Activated CD8-positive, alpha-beta memory T cell treated with anti-CD3 and anti-CD28 coated beads, Interleukin-2, amount 10 ng/mL, durations not matched to agents 7 days and 5 days (primary cell): Measurements from ENCODE around the gene SRRM3. TPM values are rescaled to one million over a fixed set of nuclear protein-coding genes. Genes with fewer than 3 reads are reported as not detected.
"Not testable (repeated sequence)": the region's sequence is repeated elsewhere in the genome, so short reads cannot be mapped to it uniquely, and the experiment has no call there.

Experiments
- ATAC-seq: fragments of 150-1000 bp; cut with Tn5 transposase; one replicate; pipeline ENCODE4 v1.10.0; 2021; ENCODE audit warnings: moderate library complexity
- CTCF ChIA-PET: fragments of 350-600 bp; sonication (Branson Sonifier 250); formaldehyde crosslinking; loops from one replicate; lab custom pipeline; 2021; ENCODE audit warnings: antibody characterized with exemption; lab: Charles Lee
- DNase-seq: peaks from one replicate; pipeline ENCODE4 v3.0.0-alpha.2; 2020
- H3K27ac Mint-ChIP-seq: one replicate; pipeline ENCODE4 v1.8.0; 2021; ENCODE audit warnings: mild to moderate bottlenecking, mixed read lengths
- H3K27me3 Mint-ChIP-seq: one replicate; pipeline ENCODE4 v1.8.0; 2021; ENCODE audit warnings: mixed read lengths
- H3K36me3 Mint-ChIP-seq: one replicate; pipeline ENCODE4 v1.8.0; 2021; ENCODE audit warnings: mild to moderate bottlenecking, mixed read lengths
- H3K4me1 Mint-ChIP-seq: one replicate; pipeline ENCODE4 v1.8.0; 2021; ENCODE audit warnings: mixed read lengths
- H3K4me3 Mint-ChIP-seq: one replicate; pipeline ENCODE4 v1.8.0; 2021; ENCODE audit warnings: mild to moderate bottlenecking, moderate library complexity, mixed read lengths
- H3K9me3 Mint-ChIP-seq: one replicate; pipeline ENCODE4 v1.8.0; 2022; ENCODE audit warnings: low read depth, mixed read lengths
- total RNA-seq, 2 experiments: library from RNA; stranded (reverse); gene quantifications; one replicate each; pipeline ENCODE4 v1.2.3, GENCODE V29; 2021

The SRRM3 gene
- total RNA-seq, 2 experiments from 2014 or later, result 0.09 TPM; not detected in 1

DNA sequence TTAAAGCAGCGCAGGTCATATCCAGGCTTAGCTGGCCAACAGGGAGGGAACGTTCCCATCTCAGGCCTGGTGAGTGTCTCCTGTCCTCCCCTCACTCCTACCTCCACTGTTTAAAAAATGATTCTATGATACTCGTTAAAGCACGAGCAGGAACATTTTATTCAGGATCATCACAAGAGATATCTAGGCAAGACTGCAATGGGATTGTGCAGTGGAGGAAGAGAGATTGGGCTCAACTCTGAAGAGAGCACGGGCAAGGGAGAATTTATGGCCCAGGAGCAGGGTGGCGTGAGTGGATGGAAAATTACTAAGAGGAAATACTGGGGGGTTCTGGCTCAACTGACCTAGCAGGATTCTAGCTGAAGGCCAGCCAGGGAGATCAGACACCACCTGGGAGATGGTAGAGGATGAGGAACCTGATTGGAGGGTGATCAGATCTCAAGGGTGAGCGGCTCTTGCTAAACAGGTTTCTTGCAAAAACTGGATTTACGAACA is 91.8 kb downstream of the SRRM3 start:
- DNase-seq (no peak), ATAC-seq (no peak)
- peaks cover 31% of the 10 kb centered on the region for H3K4me1 Mint-ChIP-seq
- CTCF ChIA-PET, result interaction anchor here (16.0 kb wide), 1 partner anchor 17 kb away, joined by 344 read pairs; the partner anchor contains the start of gene HSPB1
- H3K27me3 Mint-ChIP-seq, result no peaks in the 10 kb centered on the region
- H3K27ac Mint-ChIP-seq, result no peak overlapping the region
- no peak overlapping the region for H3K4me3 Mint-ChIP-seq
- H3K36me3 Mint-ChIP-seq, result no peaks in the 10 kb centered on the region
- H3K9me3 Mint-ChIP-seq, result no peaks in the 10 kb centered on the region

DNA sequence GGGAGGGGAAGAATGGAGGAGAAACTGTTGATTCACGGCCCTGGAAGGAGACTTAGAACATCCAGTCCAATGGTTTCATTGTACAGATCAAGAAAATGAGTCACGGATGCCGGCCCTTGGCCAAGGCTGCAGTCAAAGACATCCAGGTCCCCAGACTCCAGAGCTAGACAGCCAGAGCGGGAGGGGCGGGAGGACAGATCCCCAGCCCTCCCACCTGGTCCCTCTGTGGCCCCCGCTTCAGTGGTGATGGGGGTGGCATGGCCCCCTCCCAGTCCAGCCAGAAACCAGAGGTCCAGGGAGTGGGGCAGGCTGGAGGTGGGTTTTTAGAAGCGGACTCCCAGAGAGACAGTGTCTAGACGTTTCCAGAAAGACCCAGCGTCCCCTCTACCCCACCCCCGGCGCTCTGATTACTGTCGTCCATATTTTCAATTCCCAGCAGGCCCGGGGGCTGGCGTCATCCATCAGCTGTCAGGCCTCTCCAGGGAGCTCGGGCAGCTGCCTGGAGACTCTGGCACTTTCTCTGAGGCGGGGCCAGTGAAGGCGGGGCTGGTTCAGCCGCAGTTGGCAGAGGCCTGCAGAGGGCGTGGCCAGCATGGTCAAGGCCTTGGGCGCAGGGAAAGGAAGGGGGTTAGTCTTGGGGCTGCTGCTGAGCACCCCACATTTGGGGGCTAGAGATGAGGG is 92.8 kb downstream of the SRRM3 start:
- ATAC-seq (no peak), DNase-seq (no peak)
- Mint-ChIP-seq H3K4me3 (no peak overlapping the region), H3K27ac (no peak overlapping the region), H3K27me3 (no peaks in the 10 kb centered on the region), H3K4me1 (peaks cover 31% of the 10 kb centered on the region), H3K9me3 (no peaks in the 10 kb centered on the region), H3K36me3 (no peaks in the 10 kb centered on the region)
- CTCF ChIA-PET, result interaction anchor here (0.5 to 16.0 kb wide), 4 partner anchors 16 to 117 kb away, joined by 3 to 344 read pairs (median 3); partner anchors contain the start of gene HSPB1

DNA sequence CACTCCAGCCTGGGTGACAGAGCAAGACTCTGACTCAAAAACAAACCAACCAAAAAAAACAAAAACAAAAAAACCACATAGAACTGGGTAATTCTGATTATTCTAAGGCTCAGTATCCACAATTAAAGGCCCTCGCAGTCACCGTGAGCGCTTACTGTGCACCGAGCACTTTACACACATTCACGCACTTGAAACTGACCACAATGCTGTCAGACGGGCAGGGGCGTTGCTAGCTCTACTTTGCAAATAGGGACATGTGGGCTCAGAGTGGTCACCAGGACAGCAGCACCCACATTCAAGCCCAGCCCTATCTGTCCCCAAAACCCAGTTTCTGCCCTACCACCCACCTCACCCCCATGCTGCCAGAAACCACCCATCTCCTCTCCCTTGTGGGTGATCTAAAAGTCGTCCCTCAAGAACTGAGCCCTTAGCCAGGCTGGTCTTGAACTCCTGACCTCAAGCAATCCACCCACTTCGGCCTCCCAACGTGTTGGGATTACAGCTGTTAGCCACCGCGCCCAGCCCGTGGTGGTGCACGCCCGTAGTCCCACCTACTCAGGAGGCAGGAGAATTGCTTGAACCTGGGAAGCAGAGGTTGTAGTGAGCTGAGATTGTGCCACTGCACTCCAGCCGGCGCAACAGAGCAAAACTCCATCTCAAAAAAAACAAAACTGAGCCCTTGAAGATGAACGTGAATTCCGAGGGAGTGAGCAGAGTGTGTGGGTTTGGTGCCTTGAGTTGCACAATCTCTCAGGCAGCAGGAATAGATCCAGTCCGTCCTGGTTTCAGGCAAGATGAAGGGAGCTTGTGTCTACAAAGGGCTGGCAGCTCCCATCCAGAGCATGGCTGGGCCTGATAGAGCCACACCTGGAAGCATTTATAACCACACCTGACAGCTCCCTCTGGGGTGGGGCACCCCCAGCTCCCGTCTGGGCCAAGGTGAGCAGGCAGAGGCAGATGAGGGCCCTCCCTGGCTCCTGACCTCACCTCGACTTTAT is 95.3 kb downstream of the SRRM3 start:
- CTCF ChIA-PET, result interaction anchor here (1.0 to 16.0 kb wide), 2 partner anchors 14 to 119 kb away, joined by 3 to 344 read pairs; partner anchors contain the start of gene HSPB1
- Mint-ChIP-seq H3K4me1 (peaks cover 16% of the 10 kb centered on the region), H3K27me3 (peaks cover 9% of the 10 kb centered on the region), H3K4me3 (no peak overlapping the region), H3K36me3 (no peaks in the 10 kb centered on the region), H3K27ac (peak overlapping the region; percentile 20), H3K9me3 (no peaks in the 10 kb centered on the region)
- DNase-seq (no peak), ATAC-seq (peak; percentile 43)

DNA sequence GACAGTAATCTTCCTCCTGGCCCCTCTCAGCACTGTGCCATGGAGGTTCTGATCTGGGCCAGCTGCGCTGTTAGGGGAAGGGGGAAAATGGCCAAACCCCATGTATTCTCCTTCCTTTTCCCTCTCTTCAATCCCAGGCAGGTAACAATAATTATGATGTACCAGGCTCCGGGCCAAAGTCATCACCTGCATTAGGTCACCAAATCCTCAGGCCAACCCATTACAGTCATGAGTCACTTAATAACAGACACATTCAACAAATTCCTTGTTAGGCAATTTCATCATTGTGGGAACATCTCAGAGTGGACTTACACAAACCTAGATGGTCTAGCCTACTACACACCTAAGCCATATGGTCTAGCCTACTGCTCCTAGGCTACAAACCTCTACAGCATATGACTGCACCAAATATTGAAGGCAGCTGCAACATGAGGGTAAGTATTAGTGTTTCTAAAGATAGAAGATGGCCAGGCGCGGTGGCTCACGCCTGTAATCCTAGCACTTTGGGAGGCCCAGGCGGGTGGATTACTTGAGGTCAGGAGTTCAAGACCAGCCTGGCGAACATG is 98.6 kb downstream of the SRRM3 start:
- no peak for DNase-seq
- Mint-ChIP-seq H3K9me3 (no peaks in the 10 kb centered on the region), H3K27ac (no peak overlapping the region), H3K4me1 (peaks cover 26% of the 10 kb centered on the region), H3K27me3 (peaks cover 15% of the 10 kb centered on the region), H3K4me3 (no peak overlapping the region), H3K36me3 (no peaks in the 10 kb centered on the region)
- no peak for ATAC-seq
- CTCF ChIA-PET, result interaction anchor here (1.2 to 16.0 kb wide), 2 partner anchors 9 to 11 kb away, joined by 8 to 344 read pairs; partner anchors contain the start of gene HSPB1

DNA sequence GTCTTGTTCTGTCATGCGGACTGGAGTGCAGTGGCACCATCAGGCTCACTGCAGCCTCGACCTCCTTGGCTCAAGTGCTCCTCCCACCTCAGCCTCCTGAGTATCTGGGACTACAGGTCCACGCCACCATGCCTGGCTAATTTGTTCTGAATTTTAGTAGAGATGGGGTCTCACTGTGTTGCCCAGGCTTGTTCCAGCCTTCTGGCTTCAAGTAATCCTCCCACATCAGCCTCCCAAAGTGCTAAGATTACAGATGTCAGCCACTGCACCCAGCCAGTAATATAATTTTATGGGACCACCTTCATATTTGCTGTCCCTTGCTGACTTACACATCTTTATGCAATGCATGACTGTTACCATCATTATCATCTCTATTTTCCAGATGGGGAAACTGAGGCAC is 99.3 kb downstream of the SRRM3 start:
- Mint-ChIP-seq H3K27ac (no peak overlapping the region), H3K9me3 (no peaks in the 10 kb centered on the region), H3K27me3 (peaks cover 15% of the 10 kb centered on the region), H3K4me1 (peaks cover 26% of the 10 kb centered on the region), H3K4me3 (no peak overlapping the region), H3K36me3 (no peaks in the 10 kb centered on the region)
- no peak for ATAC-seq
- DNase-seq, result no peak
- CTCF ChIA-PET, result interaction anchor here (16.0 to 19.4 kb wide), 2 partner anchors 8 to 10 kb away, joined by 344 read pairs; partner anchors contain the start of gene HSPB1

DNA sequence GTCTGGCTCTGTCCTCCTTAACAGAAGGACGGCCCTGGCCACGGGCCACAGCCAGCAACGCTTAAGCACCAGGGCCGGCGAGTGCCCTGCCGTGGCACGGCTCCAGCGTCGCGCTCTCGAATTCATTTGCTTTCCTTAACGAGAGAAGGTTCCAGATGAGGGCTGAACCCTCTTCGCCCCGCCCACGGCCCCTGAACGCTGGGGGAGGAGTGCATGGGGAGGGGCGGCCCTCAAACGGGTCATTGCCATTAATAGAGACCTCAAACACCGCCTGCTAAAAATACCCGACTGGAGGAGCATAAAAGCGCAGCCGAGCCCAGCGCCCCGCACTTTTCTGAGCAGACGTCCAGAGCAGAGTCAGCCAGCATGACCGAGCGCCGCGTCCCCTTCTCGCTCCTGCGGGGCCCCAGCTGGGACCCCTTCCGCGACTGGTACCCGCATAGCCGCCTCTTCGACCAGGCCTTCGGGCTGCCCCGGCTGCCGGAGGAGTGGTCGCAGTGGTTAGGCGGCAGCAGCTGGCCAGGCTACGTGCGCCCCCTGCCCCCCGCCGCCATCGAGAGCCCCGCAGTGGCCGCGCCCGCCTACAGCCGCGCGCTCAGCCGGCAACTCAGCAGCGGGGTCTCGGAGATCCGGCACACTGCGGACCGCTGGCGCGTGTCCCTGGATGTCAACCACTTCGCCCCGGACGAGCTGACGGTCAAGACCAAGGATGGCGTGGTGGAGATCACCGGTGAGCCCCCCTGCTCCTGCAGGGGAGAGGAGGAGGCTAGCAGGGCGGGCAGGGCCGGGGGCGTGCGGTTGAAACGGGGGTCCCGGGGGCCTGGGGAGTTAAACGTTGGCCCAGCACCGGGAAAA is 100.9 kb downstream of the SRRM3 start, which contains the start of gene HSPB1:
Gene HSPB1, plus strand, starts transcription at position 327 of the 855 bp plus-strand sequence. Its CDS starts 40 bp downstream, at position 367.
- CTCF ChIA-PET, result interaction anchor here (1.0 to 19.4 kb wide), 11 partner anchors 9 to 135 kb away, joined by 3 to 344 read pairs (median 5); no protein-coding TSS in a partner anchor
- peaks cover 15% of the 10 kb centered on the region for H3K4me1 Mint-ChIP-seq
- H3K27me3 Mint-ChIP-seq, result peaks cover 15% of the 10 kb centered on the region
- H3K36me3 Mint-ChIP-seq, result no peaks in the 10 kb centered on the region
- no peaks in the 10 kb centered on the region for H3K9me3 Mint-ChIP-seq
- DNase-seq (peak; percentile 66), ATAC-seq (peak; percentile 35)
- peak within 1 kb of the TSS; percentile 81 for H3K27ac Mint-ChIP-seq
- H3K4me3 Mint-ChIP-seq, result peak within 1 kb of the TSS; percentile 83

DNA sequence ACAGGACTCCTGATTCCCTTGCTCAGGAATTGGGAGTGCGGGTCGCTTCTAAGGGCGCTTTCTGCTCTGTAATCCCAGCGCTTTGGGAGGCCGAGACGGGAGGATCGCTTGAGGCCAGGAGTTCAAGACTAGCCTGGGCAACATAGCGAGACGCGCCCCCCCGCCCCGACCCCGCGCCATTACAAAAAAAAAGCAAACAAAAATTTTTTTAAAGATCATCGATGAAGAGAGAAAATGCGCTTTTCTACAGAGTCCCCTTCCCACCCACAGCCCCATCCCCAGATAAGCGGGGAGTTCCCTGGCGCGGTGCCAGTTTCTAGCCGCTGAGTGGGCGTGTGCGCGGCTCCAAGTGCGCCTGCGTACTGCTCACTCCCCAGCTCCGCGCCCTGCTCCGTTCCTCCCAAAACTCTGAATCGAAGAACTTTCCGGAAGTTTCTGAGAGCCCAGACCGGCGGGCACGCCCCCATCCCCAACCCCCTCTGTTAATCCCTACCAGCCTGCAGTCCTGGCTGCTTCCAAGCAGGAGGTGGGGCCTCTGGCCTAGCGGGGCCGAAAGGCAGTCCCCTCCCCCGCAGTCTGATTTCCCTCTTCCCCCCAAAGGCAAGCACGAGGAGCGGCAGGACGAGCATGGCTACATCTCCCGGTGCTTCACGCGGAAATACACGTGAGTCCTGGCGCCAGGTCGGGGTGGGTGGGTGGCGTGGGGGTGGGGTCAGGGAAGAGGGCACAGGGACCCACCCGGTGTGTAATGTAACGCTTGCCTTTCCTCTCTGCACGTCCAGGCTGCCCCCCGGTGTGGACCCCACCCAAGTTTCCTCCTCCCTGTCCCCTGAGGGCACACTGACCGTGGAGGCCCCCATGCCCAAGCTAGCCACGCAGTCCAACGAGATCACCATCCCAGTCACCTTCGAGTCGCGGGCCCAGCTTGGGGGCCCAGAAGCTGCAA is 101.8 kb downstream of the SRRM3 start:
- Mint-ChIP-seq H3K4me3 (peak overlapping the region; percentile 83), H3K4me1 (peaks cover 15% of the 10 kb centered on the region), H3K36me3 (no peaks in the 10 kb centered on the region), H3K9me3 (no peaks in the 10 kb centered on the region), H3K27ac (peak overlapping the region; percentile 81), H3K27me3 (peaks cover 15% of the 10 kb centered on the region)
- ATAC-seq (peak; percentile 78), DNase-seq (peak; percentile 79)
- CTCF ChIA-PET, result interaction anchor here (1.0 to 19.4 kb wide), 9 partner anchors 10 to 136 kb away, joined by 3 to 344 read pairs (median 5); no protein-coding TSS in a partner anchor

DNA sequence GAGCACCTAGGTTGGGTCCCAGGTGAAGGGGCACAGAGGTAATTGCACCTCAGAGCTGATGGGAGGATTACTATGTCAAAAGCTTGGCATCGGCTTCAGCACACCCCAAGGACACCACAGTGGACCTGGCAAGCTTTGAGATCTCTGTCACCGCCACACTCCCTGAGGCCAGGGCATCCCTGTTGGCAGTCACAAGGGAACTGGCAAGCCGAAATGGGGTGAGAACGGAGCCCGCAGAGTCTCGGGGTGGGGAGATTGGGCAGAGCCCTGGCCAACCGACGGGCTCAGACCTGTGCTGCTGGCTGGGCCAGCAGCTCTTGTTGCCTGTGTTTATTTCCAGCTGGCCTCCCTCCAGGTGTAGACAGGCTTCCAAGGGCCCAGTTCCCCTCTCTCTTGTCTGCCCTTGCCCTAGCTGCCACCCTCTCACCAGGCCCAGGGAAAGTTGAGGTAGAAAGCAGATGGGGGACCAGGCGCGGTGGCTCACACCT is 103.2 kb downstream of the SRRM3 start:
- H3K27me3 Mint-ChIP-seq, result peaks cover 15% of the 10 kb centered on the region
- H3K36me3 Mint-ChIP-seq, result no peaks in the 10 kb centered on the region
- DNase-seq, result no peak
- ATAC-seq, result no peak
- no peak overlapping the region for H3K27ac Mint-ChIP-seq
- no peaks in the 10 kb centered on the region for H3K9me3 Mint-ChIP-seq
- H3K4me1 Mint-ChIP-seq, result peaks cover 15% of the 10 kb centered on the region
- CTCF ChIA-PET, result interaction anchor here (4.1 to 19.4 kb wide), 3 partner anchors 10 to 13 kb away, joined by 28 to 344 read pairs (median 38); no protein-coding TSS in a partner anchor
- H3K4me3 Mint-ChIP-seq, result no peak overlapping the region

DNA sequence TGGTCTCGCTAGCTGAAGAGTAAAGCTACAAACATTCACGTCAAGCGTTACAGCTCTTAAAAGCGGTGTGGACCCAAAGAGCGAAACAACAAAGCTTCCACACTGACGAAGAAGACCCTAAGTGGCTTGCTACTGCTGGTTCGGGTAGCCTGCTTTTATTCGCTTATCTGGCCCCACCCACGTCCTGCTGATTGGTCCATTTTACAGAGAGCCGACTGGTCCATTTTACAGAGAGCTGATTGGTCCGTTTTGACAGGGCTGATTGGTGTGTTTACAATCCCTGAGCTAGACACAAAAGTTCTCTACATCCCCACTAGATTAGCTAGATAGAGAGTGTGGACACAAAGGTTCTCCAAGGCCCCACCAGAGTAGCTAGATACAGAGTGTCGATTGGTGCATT is 107.2 kb downstream of the SRRM3 start:
- not testable (repeated sequence) for H3K4me1 Mint-ChIP-seq, H3K27me3 Mint-ChIP-seq, DNase-seq, ATAC-seq, H3K36me3 Mint-ChIP-seq, H3K4me3 Mint-ChIP-seq, H3K9me3 Mint-ChIP-seq, H3K27ac Mint-ChIP-seq
- CTCF ChIA-PET, result interaction anchor here (1.6 to 19.4 kb wide), 2 partner anchors 16 to 35 kb away, joined by 3 to 344 read pairs; no protein-coding TSS in a partner anchor

DNA sequence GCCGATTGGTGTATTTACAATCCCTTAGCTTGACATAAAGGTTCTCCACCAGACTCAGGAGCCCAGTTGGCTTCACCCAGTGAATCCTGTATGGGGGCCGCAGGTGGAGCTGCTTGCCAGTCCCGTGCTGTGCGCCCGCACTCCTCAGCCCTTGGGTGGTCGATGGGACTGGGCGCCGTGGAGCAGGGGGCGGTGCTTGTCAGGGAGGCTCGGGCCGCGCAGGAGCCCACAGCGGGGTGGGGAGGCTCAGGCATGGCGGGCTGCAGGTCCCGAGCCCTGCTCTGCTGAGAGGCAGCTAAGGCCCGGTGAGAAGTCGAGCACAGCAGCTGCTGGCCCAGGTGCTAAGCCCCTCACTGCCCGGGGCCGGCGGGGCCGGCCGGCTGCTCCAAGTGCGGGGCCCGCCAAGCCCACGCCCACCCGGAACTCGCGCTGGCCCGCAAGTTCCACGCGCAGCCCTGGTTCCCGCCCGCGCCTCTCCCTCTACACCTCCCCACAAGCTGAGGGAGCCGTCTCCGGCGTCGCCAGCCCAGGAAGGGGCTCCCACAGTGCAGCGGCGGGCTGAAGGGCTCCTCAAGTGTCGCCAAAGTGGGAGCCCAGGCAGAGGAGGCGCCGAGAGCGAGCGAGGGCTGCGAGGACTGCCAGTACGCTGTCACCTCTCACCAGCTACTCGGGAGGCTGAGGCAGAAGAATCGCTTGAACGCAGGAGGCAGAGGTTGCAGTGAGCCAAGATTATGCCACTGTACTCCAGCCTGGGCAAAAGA is 107.8 kb downstream of the SRRM3 start:
- not testable (repeated sequence) for H3K36me3 Mint-ChIP-seq, H3K27ac Mint-ChIP-seq

More for the DNA sequence above, 107.8 kb downstream of the SRRM3 start:
- not testable (repeated sequence) for H3K4me1 Mint-ChIP-seq, H3K4me3 Mint-ChIP-seq, H3K27me3 Mint-ChIP-seq, ATAC-seq, DNase-seq, H3K9me3 Mint-ChIP-seq
- CTCF ChIA-PET, result interaction anchor here (1.6 to 19.4 kb wide), 2 partner anchors 16 to 36 kb away, joined by 3 to 344 read pairs; no protein-coding TSS in a partner anchor
